GDM1 (cell line): Measurements from ENCODE around the gene MICAL3.
A peak's percentile ranks its signal among the peaks of the same experiment; 100 is the strongest.
"Not testable (repeated sequence)": the region's sequence is repeated elsewhere in the genome, so short reads cannot be mapped to it uniquely, and the experiment has no call there.

Experiments used
- DNase-seq: peaks from one replicate; lab custom pipeline; 2025; lab: John Stamatoyannopoulos, UW

The MICAL3 gene, protein sequence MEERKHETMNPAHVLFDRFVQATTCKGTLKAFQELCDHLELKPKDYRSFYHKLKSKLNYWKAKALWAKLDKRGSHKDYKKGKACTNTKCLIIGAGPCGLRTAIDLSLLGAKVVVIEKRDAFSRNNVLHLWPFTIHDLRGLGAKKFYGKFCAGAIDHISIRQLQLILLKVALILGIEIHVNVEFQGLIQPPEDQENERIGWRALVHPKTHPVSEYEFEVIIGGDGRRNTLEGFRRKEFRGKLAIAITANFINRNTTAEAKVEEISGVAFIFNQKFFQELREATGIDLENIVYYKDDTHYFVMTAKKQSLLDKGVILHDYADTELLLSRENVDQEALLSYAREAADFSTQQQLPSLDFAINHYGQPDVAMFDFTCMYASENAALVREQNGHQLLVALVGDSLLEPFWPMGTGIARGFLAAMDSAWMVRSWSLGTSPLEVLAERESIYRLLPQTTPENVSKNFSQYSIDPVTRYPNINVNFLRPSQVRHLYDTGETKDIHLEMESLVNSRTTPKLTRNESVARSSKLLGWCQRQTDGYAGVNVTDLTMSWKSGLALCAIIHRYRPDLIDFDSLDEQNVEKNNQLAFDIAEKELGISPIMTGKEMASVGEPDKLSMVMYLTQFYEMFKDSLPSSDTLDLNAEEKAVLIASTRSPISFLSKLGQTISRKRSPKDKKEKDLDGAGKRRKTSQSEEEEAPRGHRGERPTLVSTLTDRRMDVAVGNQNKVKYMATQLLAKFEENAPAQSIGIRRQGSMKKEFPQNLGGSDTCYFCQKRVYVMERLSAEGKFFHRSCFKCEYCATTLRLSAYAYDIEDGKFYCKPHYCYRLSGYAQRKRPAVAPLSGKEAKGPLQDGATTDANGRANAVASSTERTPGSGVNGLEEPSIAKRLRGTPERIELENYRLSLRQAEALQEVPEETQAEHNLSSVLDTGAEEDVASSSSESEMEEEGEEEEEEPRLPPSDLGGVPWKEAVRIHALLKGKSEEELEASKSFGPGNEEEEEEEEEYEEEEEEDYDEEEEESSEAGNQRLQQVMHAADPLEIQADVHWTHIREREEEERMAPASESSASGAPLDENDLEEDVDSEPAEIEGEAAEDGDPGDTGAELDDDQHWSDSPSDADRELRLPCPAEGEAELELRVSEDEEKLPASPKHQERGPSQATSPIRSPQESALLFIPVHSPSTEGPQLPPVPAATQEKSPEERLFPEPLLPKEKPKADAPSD (N-terminal part only)

DNA sequence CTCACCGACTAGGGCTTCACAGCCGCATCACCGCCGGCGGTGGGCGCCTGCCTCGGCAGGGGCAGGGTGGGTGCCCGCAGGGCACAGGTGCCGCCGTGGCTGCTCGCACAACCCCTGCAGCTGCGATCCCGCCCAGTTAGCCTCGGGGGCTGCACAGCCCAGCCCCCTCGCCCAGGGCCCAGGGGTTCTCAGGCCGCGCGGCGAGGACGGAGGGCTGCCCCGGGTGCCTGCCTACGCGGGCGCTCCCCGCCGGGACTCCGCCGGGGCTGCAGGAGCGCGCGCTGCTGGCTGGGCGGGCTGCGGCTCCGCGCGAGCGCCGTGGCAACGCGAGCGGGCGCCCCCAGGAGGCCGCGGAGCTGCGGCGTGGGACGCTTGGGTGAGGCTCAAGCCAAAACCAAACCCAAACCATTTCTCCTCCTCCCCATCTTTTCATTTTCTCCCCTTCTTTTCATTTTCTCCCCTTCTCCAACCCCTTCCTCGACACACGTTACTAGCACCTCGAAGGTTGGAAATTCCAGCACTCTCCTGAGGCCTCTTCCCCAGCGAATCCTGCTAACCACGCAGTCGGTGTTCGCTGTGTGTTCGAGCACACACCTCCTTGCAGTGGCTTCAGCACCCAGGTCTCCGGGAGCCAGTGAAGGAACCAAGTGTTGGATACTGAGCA, at the start of gene MICAL3:
TSS of gene MICAL3 (minus strand) at position 286 of the 664 bp plus-strand sequence. CDS start 117,749 bp downstream, outside the sequence.
- DNase-seq: peak; percentile 40

DNA sequence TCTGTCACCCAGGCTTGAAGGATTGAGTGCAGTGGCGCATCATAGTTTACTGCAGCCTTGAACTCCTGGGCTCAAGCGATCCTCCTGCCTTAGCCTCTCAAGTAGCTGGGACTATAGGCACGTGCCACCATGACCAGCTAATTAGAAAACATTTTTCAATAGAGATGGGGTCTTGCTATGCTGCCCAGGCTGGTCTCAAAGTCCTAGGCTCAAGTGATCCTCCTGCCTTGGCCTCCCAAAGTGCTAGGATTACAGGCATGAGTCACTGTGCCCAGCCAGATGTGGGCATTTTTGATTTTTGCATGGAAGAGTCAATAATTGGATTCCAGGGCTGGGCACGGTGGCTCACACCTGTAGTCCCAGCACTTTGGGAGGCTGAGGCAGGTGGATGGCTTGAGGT, 49.6 kb upstream of the MICAL3 start:
- not testable (repeated sequence) for DNase-seq

DNA sequence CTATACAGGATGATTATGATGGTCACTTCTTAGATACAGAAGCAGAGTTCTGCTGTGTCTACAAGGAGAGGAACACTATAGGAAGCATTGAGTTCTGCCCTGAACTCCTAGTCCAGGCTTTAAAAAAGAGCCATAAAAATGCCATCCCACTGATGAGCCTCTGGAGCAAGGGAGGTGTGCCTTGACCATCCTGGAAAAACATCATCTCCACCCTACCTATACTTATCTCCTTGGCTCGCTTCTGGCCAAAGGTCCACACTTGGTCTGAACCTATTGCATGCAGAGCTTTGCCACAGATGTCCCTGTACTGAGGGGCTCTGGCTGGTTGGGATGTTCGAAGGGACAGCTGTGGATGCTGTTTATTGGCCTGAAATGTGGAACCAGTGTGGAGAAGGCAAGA, 49.1 kb upstream of the MICAL3 start:
- DNase-seq: no peak

DNA sequence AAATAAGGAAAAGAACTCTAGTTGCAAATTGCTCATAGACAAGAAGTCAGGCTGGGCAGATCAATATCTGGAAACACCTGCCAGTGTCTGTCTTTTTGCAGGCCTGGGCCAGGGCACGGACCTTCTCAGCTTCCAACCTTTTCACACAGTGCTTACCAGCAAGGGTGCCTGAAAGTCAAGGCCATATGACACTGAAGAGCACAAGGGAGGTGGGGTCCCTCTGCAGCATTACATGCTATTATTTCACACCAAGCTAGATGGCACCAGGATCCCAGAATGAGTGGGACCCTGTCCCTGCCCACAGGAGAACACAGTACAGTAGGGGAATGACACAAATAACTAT, 47.6 kb upstream of the MICAL3 start:
- DNase-seq: no peak

DNA sequence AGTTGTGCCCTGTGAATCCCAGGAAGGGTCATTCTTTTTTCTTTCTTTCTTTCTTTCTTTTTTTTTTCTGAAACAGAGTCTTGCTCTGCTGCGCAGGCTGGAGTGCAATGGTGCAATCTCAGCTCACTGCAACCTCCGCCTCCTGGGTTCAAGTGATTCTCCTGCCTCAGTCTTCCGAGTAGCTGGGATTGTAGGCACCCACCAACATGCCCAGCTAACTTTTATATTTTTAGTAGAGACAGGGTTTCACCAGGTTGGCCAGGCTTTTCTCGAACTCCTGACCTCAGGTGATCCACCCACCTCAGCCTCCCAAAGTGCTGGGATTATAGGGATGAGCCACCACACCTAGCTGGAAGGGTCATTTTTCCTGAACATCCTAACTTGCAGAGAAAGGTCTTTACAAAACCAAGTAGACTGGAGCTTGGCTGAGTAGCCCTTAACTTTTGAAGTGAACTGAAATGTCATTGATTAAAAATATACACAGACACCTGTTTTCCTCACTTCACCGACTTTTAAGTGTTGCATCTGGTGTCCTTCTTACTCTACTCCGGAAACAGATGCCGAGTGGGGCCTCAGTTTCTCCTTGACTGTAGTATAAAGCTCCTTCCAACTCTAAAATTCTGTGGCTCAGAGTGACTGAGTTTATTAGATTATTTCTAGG, 47.1 kb upstream of the MICAL3 start:
- DNase-seq: not testable (repeated sequence)

DNA sequence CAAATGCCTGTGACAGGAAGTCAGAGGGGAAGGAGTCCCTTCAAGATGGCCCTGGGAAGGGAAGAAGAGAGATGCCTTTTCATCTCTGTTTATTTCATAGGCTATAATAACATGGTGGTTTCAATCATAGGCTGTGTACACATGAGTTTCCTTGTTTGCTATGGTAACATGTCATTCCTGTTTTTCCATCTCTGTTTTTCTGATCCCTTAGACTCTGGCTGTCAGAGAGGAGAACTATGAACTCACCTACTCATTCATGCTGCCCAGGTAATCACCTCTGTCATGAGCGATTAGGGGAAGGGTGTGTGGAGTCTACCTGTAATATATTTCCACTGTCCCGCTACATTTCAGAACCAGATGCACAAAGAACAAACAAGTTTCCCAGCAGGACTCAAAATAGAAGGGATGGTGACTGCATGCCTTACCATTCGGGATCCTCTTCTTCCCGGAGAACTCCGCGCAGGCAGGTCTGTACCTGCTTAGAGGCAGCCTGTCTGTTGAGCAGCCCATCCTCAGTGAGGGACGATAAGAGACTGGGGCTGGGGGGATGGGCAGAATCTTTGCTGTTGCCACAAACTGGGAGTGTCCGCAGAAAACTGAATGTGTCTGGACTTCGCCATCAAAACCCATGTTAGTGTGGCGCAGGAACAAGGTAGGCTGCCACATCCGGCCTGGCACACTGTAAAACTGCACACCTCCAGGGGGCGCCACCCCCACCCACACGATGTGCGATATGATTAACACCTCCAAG, 46.4 kb upstream of the MICAL3 start:
- no peak for DNase-seq

DNA sequence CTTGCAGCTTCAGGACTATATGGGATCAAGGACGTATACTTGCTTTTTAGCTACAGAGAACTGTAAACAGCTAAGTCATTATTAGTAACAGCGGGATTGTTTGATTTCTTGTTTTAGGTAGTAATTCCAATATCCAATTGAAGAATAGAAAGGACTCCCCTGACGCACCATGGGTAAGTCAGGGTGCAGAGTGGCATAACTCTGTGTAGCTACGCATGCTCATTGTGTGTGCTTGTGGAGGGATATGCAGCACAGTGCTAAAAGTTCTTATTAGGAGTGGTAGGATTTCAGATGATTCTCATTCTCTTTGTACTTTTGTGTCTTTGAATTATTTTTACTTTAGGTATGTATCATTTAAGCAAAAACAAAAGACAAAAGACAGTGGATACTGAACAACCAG, 45.7 kb upstream of the MICAL3 start:
- no peak for DNase-seq

DNA sequence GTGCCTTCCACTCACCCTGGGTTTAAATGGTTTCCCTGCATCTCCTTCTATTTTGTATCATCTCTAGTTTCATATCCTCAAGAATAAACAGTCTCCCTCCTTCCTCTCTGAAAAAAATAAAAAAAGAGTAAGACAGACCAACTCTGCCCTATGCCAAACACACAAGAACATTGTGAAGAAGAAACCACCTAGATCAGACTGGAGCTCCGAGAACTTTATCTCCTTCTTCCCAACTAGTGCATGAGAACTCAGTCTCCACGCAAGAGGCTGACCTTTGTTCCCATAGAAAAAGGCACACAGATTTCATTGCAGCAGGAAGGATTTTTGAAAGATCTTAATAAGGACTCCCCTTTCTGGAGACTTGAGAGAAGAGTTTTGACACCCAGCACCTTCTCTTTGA, 44.7 kb upstream of the MICAL3 start:
- DNase-seq: no peak

DNA sequence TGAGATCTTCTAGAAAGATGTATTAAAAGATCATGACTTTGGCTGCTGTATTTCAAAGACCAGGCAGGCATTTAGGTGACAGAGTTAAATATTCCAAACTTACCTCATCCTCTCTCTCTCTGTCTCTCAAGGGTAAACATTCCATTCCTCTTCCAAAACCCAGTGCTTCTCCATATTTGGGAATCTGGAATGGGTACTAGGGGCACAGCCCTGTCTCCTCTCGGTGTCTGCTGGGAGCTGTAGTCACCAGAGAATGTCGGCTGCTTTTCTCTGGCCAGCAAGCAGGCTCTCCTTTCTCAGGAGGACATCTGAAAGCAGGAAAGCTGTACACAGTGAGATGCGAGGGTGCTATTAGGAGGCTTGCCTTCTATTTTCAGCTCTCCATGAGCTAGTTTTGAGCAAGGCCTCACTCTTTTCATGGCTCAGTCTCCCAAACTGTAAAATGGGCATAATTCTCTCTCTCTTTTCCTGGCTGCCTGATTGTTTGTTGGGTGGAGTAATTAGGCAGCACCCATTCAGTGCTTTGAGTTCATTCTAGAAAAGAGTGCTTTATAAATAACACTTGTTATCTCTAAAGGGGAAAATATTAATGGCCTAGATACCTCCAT, 44.1 kb upstream of the MICAL3 start:
- no peak for DNase-seq

DNA sequence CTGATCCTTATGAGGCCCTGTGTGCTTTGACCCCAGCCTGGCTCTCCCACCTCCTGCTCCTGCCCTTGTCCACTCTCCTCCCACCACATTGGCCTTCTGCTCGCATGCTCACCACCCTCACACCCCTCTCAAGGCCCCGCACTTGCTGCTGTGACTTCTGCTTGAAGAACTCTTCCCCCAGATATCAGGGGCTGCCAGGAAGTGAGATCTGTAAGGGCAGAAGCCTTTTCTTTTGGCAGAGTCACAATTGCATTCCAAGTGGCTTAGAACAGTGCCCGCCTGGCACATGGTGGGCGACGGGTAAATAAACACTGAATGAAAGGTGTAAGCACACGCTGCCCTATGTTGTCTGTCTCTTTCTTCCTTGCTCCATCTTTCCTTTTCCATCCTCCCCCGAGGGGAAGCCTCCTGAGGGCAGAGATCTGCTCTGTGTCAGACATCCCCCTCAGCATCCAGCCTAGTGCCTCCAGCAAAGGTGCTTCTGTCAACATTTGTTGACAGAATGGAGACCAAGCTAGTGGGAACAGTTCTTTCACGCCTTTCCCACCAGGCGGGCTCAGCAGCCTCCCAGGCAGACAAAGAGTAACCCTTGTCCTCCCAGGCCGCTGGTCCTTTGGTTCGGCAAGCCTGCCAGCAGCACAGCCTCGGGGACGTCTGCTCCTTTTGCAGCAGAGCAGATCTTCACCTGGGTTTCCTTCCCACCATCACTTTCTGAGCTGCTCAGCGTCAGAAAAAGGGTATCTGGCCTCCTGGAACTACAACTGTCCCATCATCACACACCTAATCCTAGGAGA, 43.4 kb upstream of the MICAL3 start:
- no peak for DNase-seq

DNA sequence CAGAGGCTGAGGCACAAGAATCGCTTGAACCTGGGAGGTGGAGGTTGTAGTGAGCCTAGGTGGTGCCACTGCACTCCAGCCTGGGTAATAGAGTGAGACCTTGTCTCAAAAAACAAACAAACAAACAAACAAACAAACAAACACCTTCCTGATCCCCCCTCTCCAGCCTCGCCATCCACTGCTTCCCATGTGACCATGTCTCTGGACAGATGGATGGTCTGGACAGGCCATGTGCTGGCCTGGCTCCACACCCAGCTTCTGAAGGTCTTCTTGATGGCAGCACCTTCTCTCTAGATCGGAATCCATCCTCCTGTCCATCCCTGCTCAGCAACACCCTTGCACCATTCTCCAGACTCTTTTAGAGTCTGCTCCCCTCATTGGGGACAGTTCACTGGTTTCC, 42.8 kb upstream of the MICAL3 start:
- no peak for DNase-seq

DNA sequence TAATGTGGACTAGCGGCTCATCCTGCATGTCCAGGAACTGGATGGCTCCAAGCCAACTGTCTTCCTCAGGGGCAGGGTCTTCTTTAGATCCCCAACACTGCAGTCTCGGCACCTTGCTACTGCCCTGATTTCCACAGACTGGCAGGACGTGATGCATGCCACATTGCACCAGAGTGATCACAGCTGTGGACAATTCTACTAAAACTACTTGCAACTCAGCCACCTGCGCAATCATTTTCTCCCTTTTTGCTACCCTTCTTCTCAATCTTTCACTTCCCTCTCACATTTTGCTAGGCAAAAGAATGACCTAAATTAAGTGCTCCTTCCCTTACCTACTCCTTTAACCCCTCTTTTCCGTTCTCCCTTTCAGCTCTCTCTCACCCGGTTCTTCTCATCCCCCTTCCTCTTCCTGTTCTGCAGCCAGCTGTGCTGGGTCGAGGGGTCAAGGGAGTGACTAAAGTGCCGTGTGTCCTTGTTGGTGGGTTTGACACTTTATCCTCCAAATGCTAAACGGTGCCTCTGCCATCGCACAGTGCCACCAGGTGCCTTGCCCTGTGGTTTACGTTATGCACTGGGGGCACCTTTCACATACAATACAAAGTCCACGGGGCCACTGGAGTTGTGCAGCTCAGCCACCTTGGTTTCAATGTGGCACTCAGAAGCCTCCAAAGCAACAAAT, 42.0 kb upstream of the MICAL3 start:
- no peak for DNase-seq

DNA sequence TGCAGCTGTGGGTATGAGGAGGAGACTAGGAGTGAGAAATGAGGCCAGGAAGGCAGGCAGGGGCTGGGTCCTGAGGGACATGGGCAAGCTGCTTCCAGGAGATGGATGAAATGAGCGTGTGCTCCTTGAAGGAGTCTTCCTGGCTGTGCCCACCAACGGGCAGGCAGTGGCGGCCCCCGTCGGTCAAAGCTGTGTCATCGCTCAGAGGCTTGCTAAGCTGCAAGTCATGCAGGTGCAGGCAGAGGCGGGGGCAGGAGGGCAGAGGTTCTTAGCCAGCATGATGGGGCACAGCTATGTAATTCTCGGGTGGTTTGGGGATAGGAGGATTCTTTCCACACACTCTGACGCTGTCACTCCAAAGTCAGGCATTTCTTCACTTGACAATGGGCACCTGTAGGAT, 40.9 kb upstream of the MICAL3 start:
- no peak for DNase-seq

DNA sequence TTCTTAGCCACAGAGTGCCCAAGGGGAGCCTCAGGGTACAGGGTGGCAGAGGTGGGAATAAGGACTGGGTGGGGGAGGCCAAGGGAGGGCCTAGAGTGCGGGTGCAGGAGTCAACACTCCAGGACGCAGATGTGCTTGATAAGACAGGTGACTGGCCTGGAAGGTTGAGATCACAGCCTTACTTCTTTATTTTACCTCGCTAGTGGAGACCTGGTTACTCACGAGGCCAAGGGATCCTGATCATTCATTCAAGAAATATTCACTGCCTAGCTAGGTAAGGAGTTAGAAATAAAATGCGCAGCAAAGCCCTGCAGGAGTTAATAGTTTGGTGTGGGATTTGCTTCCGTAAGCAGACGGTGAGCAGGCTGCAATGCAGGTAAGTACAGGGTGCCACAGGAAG, 40.3 kb upstream of the MICAL3 start:
- DNase-seq: no peak

DNA sequence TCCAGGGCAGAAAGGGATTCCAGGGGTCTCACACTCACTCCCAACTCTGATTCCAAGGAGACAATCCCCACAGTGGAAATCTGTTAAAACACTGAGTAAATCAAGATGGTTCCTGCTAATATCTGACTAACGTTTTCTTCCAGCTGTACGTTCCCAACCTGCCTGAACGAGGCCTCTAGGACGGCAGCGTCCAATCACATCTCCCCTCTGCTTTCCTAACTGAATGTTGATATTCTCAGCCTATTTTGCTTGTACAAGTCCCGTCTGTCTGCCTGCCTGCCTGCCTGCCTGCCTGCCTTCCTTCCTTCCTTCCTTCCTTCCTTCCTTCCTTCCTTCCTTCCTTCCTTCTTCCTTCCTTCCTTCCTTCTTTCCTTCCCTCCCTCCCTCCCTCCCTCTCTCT, 39.4 kb upstream of the MICAL3 start:
- DNase-seq: not testable (repeated sequence)

DNA sequence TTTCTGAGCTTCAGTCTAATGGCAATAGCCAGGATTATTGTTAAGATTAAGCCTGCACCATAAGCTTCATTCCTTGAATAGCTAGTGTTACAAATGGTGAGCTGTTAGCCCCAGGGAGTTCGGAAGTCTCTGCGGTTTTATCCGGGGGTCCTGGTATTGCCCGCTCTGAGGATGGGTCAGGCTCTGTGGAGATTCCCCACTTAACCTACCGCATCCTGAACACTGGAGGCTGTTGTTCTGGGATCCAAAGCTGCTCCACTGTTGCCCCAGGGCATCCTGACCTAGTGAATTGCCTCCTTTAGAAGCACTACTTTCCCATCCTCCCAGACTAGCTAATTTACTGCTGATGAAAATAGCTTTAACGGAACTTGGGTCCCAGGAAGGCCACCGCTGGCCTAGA, 38.9 kb upstream of the MICAL3 start:
- DNase-seq: no peak

DNA sequence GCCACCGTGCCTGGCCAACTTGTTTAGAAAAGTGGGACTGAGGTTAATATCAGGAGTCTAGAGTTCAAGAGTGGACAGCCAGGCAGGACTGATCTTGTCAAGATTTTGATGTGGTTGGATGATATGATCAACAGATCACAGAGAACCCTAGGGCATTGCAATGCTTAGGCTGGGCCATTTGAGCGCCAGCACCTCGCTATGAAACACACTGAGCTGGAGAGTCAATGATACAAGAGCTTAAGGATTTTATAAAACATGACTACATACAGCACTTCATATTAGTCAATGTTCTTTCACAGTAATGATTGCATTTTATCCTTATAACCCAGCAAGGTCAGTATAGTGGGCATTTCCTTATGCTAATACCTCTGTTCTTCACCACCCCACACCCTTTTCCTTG, 38.1 kb upstream of the MICAL3 start:
- DNase-seq: no peak

DNA sequence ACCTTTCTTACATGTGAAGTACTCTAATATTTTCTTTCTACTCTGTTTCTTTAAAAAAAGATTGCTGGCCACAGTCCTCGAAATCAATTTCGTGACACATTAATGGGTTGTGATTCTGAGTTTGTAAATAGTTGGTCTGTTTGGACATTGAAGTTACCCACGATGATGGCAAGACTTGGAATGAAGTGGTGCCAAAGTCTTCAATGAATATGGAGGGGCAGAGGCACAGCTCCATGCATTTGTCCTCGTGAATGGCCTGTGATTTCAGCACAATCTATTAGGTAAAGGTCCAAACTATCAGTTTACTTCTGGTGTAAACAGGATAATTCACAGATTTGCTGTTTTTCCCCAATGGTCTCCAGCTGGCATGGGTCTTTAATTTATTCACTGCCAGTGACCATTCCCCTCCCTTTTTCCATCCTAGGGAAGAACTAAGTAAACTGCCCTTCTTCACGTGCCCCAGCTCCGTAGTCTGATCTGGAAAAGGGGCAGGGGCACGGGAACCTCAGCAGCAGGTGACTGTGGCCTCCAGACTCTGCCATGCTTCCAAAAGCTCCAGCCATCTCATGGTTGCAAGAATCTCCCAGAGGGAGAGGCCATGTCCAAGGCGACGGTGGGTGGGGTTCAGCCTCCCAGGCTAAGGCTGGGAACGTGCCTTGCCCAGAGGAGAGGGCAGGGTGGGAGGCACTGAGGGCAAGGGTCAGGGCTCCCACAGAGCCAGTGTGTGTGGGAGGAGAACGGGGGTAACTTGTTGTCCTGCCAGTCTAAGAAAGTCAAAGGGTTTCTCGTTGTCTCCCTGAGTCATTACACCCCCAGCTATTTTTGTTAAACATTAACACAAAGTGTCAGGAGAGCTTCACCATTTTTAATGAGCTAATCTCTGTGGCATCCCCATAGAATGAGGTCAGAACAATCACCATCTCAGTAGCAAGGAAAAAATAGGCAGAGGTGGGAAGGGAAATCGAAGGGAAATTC, 36.6 kb upstream of the MICAL3 start:
- DNase-seq: no peak
